Astrocyte of the cerebellum (primary cell): ENCODE data around the gene PDZD2.

Experiments used
- DNase-seq: peaks from one replicate; pipeline ENCODE4 v3.0.0-alpha.2; 2011; ENCODE audit warnings: low read depth
- H3K4me3 ChIP-seq: 2 replicates; pipeline ENCODE4 v1.5.1; 2011; ENCODE audit warnings: mild to moderate bottlenecking, low read depth, low read length, moderate library complexity
- CTCF ChIP-seq: IDR thresholded peaks from 2 replicates; pipeline ENCODE4 v1.5.1; 2012; ENCODE audit warnings: low read length, low read depth, moderate library complexity, mild to moderate bottlenecking; ENCODE audit errors: missing control alignments
- in situ Hi-C: cut with HindIII; loops from 2 replicates; pipeline ENCODE4 v1.10.0; 2017; ENCODE audit warnings: low sequenced_read_pairs

Gene PDZD2

GRCh38 chr5:31617867-31618266 lies 21.1 kb upstream of the PDZD2 start:
- no peak overlapping the region for H3K4me3 ChIP-seq
- in situ Hi-C loops, result no loop called here
- TF ChIP-seq CTCF, result no peak
- no peak for DNase-seq

- in situ Hi-C loops, result no loop called here
- DNase-seq, result no peak
- TF ChIP-seq CTCF, result no peak
- no peak overlapping the region for H3K4me3 ChIP-seq
Observed at GRCh38 chr5:31620026-31620425, 18.9 kb upstream of the PDZD2 start.

- no peak for DNase-seq
- H3K4me3 ChIP-seq, result no peak overlapping the region
- no peak for TF ChIP-seq CTCF
- in situ Hi-C loops, result no loop called here
Observed at GRCh38 chr5:31623249-31623648, 15.7 kb upstream of the PDZD2 start.

GRCh38 chr5:31625394-31625793 lies 13.5 kb upstream of the PDZD2 start:
- TF ChIP-seq CTCF, result no peak
- in situ Hi-C loops, result no loop called here
- no peak for DNase-seq
- no peak overlapping the region for H3K4me3 ChIP-seq

GRCh38 chr5:31626156-31626555 lies 12.8 kb upstream of the PDZD2 start:
- no peak for TF ChIP-seq CTCF
- no peak for DNase-seq
- in situ Hi-C loops, result no loop called here
- H3K4me3 ChIP-seq, result no peak overlapping the region

GRCh38 chr5:31626604-31627234 lies 12.2 kb upstream of the PDZD2 start:
- TF ChIP-seq CTCF, result no peak
- DNase-seq, result no peak
- H3K4me3 ChIP-seq, result no peak overlapping the region
- in situ Hi-C loops, result no loop called here
